Stimulated activated naive CD8-positive, alpha-beta T cell treated with anti-CD3 and anti-CD28 coated beads, Interleukin-15, Interleukin-2, amounts not matched to agents 100 U/mL and 50 U/mL, for 24 hours (primary cell): Measurements from ENCODE around the gene MARF1.
"Not testable (repeated sequence)": the region's sequence is repeated elsewhere in the genome, so short reads cannot be mapped to it uniquely, and the experiment has no call there.

ENCODE experiments used
- ATAC-seq: fragments of 150-1000 bp; cut with Tn5 transposase; one replicate; pipeline ENCODE4 v1.10.0; 2021
- DNase-seq: peaks from one replicate; pipeline ENCODE4 v3.0.0; 2021

Gene MARF1

GRCh38 chr16:15650698-15651171 is 7.8 kb upstream of the MARF1 start:
- DNase-seq (peak; percentile 46), ATAC-seq (peak; percentile 61)

- ATAC-seq (peak; percentile 95), DNase-seq (peak; percentile 91)
Measured at GRCh38 chr16:15650019-15650697, 7.2 kb upstream of the MARF1 start, which contains the start of gene NDE1. TSS of gene NDE1 (plus strand) at chr16:15650245. CDS start at chr16:15664779, 14,534 bp downstream.

- DNase-seq: no peak
- no peak for ATAC-seq
Measured at GRCh38 chr16:15649727-15650018, 6.7 kb upstream of the MARF1 start.

- not testable (repeated sequence) for ATAC-seq, DNase-seq
Measured at GRCh38 chr16:15649311-15649710, 6.4 kb upstream of the MARF1 start.

GRCh38 chr16:15648135-15648730 is 5.3 kb upstream of the MARF1 start:
- no peak for DNase-seq

GRCh38 chr16:15647294-15648014 is 4.5 kb upstream of the MARF1 start:
- DNase-seq: no peak
- ATAC-seq: no peak

More at GRCh38 chr16:15648135-15648730, 5.3 kb upstream of the MARF1 start:
- no peak for ATAC-seq

- not testable (repeated sequence) for ATAC-seq
Measured at GRCh38 chr16:15646557-15647293, 3.8 kb upstream of the MARF1 start.

GRCh38 chr16:15644962-15645465 is 2.1 kb upstream of the MARF1 start:
- DNase-seq: peak; percentile 52
- ATAC-seq: not testable (repeated sequence)

More at GRCh38 chr16:15646557-15647293, 3.8 kb upstream of the MARF1 start:
- not testable (repeated sequence) for DNase-seq

- DNase-seq: no peak
- no peak for ATAC-seq
Measured at GRCh38 chr16:15644267-15644961, 1.5 kb upstream of the MARF1 start.

GRCh38 chr16:15643946-15644250 is 944 bp upstream of the MARF1 start:
- ATAC-seq: no peak
- DNase-seq: no peak

GRCh38 chr16:15642557-15643047 is 352 bp downstream of the MARF1 start:
- peak; percentile 87 for DNase-seq

GRCh38 chr16:15641753-15642556 is 999 bp downstream of the MARF1 start:
- ATAC-seq (no peak), DNase-seq (no peak)

More at GRCh38 chr16:15642557-15643047, 352 bp downstream of the MARF1 start:
- ATAC-seq: peak; percentile 78

GRCh38 chr16:15640966-15641365 is 2.0 kb downstream of the MARF1 start:
- no peak for ATAC-seq
- DNase-seq: no peak

GRCh38 chr16:15639061-15639568 is 3.8 kb downstream of the MARF1 start:
- DNase-seq (peak; percentile 32), ATAC-seq (peak; percentile 25)

GRCh38 chr16:15636392-15636873 is 6.5 kb downstream of the MARF1 start:
- ATAC-seq (peak; percentile 40), DNase-seq (no peak)

- ATAC-seq (no peak), DNase-seq (no peak)
Measured at GRCh38 chr16:15635926-15636325, 7.0 kb downstream of the MARF1 start.

GRCh38 chr16:15631730-15632409 is 11.1 kb downstream of the MARF1 start:
- ATAC-seq (no peak), DNase-seq (no peak)

- ATAC-seq (no peak), DNase-seq (no peak)
Measured at GRCh38 chr16:15621889-15622288, 21.1 kb downstream of the MARF1 start.

- no peak for ATAC-seq
- DNase-seq: no peak
Measured at GRCh38 chr16:15621456-15621855, 21.5 kb downstream of the MARF1 start.
